A549 treated with CORT108297 at 1 μM for 4 hours (cell line): ENCODE results near the gene SLC22A5. TPM values are rescaled to one million over a fixed set of nuclear protein-coding genes. Genes with fewer than 3 reads are reported as not detected.

Experiments used
- total RNA-seq: library from RNA; stranded (reverse); fragments of 200-300 nt; extraction: Qiagen RNA extraction; gene quantifications from 5 replicates; pipeline ENCODE4 v1.2.3, GENCODE V29; 2022

Gene SLC22A5
- total RNA-seq: 21.6 to 26.6 TPM (median 23.7 TPM) in 5 replicates

GRCh38 chr5:132369474-132370180 lies at the start of gene SLC22A5:
Gene SLC22A5, plus strand, starts transcription at chr5:132369710. Its CDS starts 263 bp downstream, at chr5:132369973.

Other genes with a start within 250 kb of the SLC22A5 start
- 37.2 to 50.0 TPM (median 44.5 TPM) in 5 replicates for gene P4HA2, start 141.9 kb upstream of the SLC22A5 start, total RNA-seq
- gene PDLIM4, start 112.0 kb upstream of the SLC22A5 start, total RNA-seq: 0.26 to 0.80 TPM (median 0.44 TPM) in 4 of 5 replicates, not detected in the other
- gene SLC22A4, start 75.3 kb upstream of the SLC22A5 start, total RNA-seq: 4.0 to 4.9 TPM (median 4.3 TPM) in 5 replicates
- 29.4 to 45.1 TPM (median 39.5 TPM) in 5 replicates for gene IRF1, start 121.1 kb downstream of the SLC22A5 start, total RNA-seq
- not detected in 5 replicates for gene IL5, start 173.8 kb downstream of the SLC22A5 start, total RNA-seq
- 26.5 to 35.9 TPM (median 28.8 TPM) in 5 replicates for gene RAD50, start 187.3 kb downstream of the SLC22A5 start, total RNA-seq